DND-41 (cell line): ENCODE results near the gene GATAD2B.
"Not testable (repeated sequence)": the region's sequence is repeated elsewhere in the genome, so short reads cannot be mapped to it uniquely, and the experiment has no call there.

Source experiments
- EZH2 ChIP-seq: IDR thresholded peaks from 3 replicates; pipeline ENCODE4 v1.6.1; 2012; ENCODE audit warnings: borderline replicate concordance, low read depth, mild to moderate bottlenecking, moderate library complexity, low read length, inconsistent platforms; ENCODE audit not compliant: severe bottlenecking
- TF ChIP-seq, protein P1 (sequence below): IDR thresholded peaks from 2 replicates; pipeline ENCODE4 v1.5.1; 2012; ENCODE audit warnings: borderline replicate concordance, low read length, moderate library complexity, mild to moderate bottlenecking; ENCODE audit not compliant: poor library complexity, severe bottlenecking; ENCODE audit errors: extremely low read depth

DNA sequence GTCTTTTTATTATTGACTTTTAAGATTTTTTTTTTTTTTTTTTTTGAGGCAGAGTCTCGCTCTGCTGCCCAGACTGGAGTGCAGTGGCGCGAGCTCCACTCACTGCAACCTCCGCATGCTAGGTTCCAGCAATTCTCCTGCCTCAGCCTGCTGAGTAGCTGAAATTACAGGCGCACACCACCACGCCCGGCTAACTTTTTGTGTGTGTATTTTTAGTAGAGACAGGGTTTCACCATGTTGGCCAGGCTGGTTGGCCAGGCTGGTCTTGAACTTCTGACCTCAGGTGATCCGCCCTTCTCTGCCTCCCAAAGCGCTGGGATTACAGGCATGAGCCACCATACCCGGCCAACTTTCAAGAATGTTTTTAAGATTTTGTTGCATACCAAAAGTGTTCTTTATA, 156.1 kb downstream of the GATAD2B start:
- TF ChIP-seq, protein P1, sequence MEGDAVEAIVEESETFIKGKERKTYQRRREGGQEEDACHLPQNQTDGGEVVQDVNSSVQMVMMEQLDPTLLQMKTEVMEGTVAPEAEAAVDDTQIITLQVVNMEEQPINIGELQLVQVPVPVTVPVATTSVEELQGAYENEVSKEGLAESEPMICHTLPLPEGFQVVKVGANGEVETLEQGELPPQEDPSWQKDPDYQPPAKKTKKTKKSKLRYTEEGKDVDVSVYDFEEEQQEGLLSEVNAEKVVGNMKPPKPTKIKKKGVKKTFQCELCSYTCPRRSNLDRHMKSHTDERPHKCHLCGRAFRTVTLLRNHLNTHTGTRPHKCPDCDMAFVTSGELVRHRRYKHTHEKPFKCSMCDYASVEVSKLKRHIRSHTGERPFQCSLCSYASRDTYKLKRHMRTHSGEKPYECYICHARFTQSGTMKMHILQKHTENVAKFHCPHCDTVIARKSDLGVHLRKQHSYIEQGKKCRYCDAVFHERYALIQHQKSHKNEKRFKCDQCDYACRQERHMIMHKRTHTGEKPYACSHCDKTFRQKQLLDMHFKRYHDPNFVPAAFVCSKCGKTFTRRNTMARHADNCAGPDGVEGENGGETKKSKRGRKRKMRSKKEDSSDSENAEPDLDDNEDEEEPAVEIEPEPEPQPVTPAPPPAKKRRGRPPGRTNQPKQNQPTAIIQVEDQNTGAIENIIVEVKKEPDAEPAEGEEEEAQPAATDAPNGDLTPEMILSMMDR: not testable (repeated sequence)
- TF ChIP-seq EZH2: not testable (repeated sequence)
